ENCODE results near the gene CCN2. TPM values are rescaled to one million over a fixed set of nuclear protein-coding genes. Genes with fewer than 3 reads are reported as not detected.
A peak's percentile ranks its signal among the peaks of the same experiment; 100 is the strongest.

The CCN2 gene
- total RNA-seq, 2 donors from 2014 or later, result 19.4 to 115 TPM

- H3K9me3 ChIP-seq, result no peaks in the 10 kb centered on the region
- H3K4me1 ChIP-seq, result peaks cover 3% of the 10 kb centered on the region
- H3K27ac ChIP-seq, result no peak overlapping the region
- TF ChIP-seq CTCF (IDR thresholded peaks at IDR 0.05), result no peak
- intact Hi-C loops (cut with DNase I), result no loop called here
- H3K9ac ChIP-seq (ENCODE audit: low read depth in 2 of 2, low read length in 2 of 2), result no peak overlapping the region
- no peaks in the 10 kb centered on the region for H3K36me3 ChIP-seq
- no peak overlapping the region for H3K4me3 ChIP-seq
- no peaks in the 10 kb centered on the region for H3K27me3 ChIP-seq
- no peak for DNase-seq
These were observed 11.9 kb upstream of the CCN2 start for GRCh38 chr6:131963063-131963462.

- H3K9me3 ChIP-seq, result no peaks in the 10 kb centered on the region
- no peak for TF ChIP-seq CTCF (IDR thresholded peaks at IDR 0.05)
These were observed 9.4 kb upstream of the CCN2 start for GRCh38 chr6:131960371-131961133.

GRCh38 chr6:131958542-131959470, 7.6 kb upstream of the CCN2 start:
- Histone ChIP-seq H3K9ac (ENCODE audit: low read depth in 2 of 2, low read length in 2 of 2) (no peak overlapping the region), H3K4me1 (peaks cover 3% of the 10 kb centered on the region), H3K36me3 (no peaks in the 10 kb centered on the region), H3K27me3 (no peaks in the 10 kb centered on the region), H3K9me3 (no peaks in the 10 kb centered on the region), H3K27ac (peak overlapping the region; percentile 26), H3K4me3 (no peak overlapping the region)
- DNase-seq, result peak; percentile 73
- no peak for TF ChIP-seq CTCF (IDR thresholded peaks at IDR 0.05)
- intact Hi-C loops (cut with DNase I), result no loop called here

More at GRCh38 chr6:131960371-131961133, 9.4 kb upstream of the CCN2 start:
- H3K4me1 ChIP-seq, result peaks cover 3% of the 10 kb centered on the region
- H3K36me3 ChIP-seq, result no peaks in the 10 kb centered on the region
- no peak for DNase-seq
- intact Hi-C loops (cut with DNase I), result no loop called here
- H3K27me3 ChIP-seq, result no peaks in the 10 kb centered on the region
- no peak overlapping the region for H3K9ac ChIP-seq (ENCODE audit: low read depth in 2 of 2, low read length in 2 of 2)
- no peak overlapping the region for H3K4me3 ChIP-seq
- H3K27ac ChIP-seq, result no peak overlapping the region

DNA sequence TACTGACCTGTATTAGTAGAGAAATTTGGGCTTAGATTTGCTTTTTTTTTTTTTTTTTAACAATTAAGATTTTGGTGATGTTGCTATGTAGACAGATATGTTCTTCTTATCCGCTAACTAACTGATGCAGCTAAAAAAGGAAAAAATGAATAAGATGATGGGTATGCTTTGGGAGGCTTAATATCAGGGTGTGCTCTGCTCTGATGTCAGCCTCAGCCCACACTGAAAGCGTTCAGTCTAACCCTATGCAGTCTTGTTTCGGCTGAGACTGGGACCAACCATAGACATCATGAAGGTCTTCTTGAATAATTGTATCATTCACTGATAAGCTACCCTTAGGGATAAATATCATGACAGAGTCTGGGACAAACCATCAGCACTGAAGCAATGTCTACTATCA, 6.9 kb upstream of the CCN2 start:
- no peak overlapping the region for H3K9ac ChIP-seq (ENCODE audit: low read depth in 2 of 2, low read length in 2 of 2)
- intact Hi-C loops (cut with DNase I), result no loop called here
- H3K27ac ChIP-seq, result peak overlapping the region; percentile 26
- H3K9me3 ChIP-seq, result no peaks in the 10 kb centered on the region
- TF ChIP-seq CTCF (IDR thresholded peaks at IDR 0.05), result no peak
- H3K4me1 ChIP-seq, result peaks cover 3% of the 10 kb centered on the region
- DNase-seq, result no peak
- no peaks in the 10 kb centered on the region for H3K36me3 ChIP-seq
- H3K4me3 ChIP-seq, result no peak overlapping the region
- H3K27me3 ChIP-seq, result no peaks in the 10 kb centered on the region

- Histone ChIP-seq H3K27me3 (no peaks in the 10 kb centered on the region), H3K36me3 (no peaks in the 10 kb centered on the region), H3K27ac (no peak overlapping the region), H3K9ac (ENCODE audit: low read depth in 2 of 2, low read length in 2 of 2) (no peak overlapping the region), H3K9me3 (no peaks in the 10 kb centered on the region), H3K4me1 (peaks cover 3% of the 10 kb centered on the region), H3K4me3 (no peak overlapping the region)
- intact Hi-C loops (cut with DNase I), result no loop called here
- no peak for DNase-seq
- TF ChIP-seq CTCF (IDR thresholded peaks at IDR 0.05), result no peak
These were observed 4.7 kb upstream of the CCN2 start for GRCh38 chr6:131955876-131956275.
